MG63 (cell line): Measurements from ENCODE around the gene SNRPD3. TPM values are rescaled to one million over a fixed set of nuclear protein-coding genes. Genes with fewer than 3 reads are reported as not detected.

ENCODE experiments used
- DNase-seq: peaks from one replicate; pipeline ENCODE4 v3.0.0-alpha.2; 2020
- H3K27me3 ChIP-seq: fragments of 250-450 bp; sonication (Bioruptor Pico); 2 replicates; pipeline ENCODE4 v1.5.1; 2020; ENCODE audit warnings: mild to moderate bottlenecking, moderate library complexity
- H3K36me3 ChIP-seq: fragments of 250-450 bp; sonication (Bioruptor Pico); 2 replicates; pipeline ENCODE4 v1.5.1; 2020; ENCODE audit warnings: mild to moderate bottlenecking, moderate library complexity
- H3K4me3 ChIP-seq: fragments of 250-450 bp; sonication (Bioruptor Pico); 2 replicates; pipeline ENCODE4 v1.5.1; 2020; ENCODE audit warnings: mild to moderate bottlenecking, moderate library complexity
- H3K9me3 ChIP-seq: fragments of 250-450 bp; sonication (Bioruptor Pico); 2 replicates; pipeline ENCODE4 v1.5.1; 2020; ENCODE audit warnings: mild to moderate bottlenecking, moderate library complexity
- total RNA-seq: library from RNA; depleted of rRNA; stranded (reverse); fragments of >200 nt; shearing (Covaris generic); gene quantifications from 2 replicates; pipeline ENCODE4 v1.2.3, GENCODE V29; 2014; ENCODE audit warnings: low replicate concordance

SNRPD3 gene
- total RNA-seq, 1 experiment from 2014 or later, result 110 TPM

GRCh38 chr22:24553597-24554312 is 2.0 kb upstream of the SNRPD3 start:
- Histone ChIP-seq H3K27me3 (no peaks in the 10 kb centered on the region), H3K4me3 (peak overlapping the region; percentile 89), H3K9me3 (no peaks in the 10 kb centered on the region), H3K36me3 (peaks cover 29% of the 10 kb centered on the region)
- no peak for DNase-seq

GRCh38 chr22:24554313-24555164 is 1.3 kb upstream of the SNRPD3 start, which contains the start of gene GUCD1:
TSS of gene GUCD1 (minus strand) at chr22:24555138. CDS start at chr22:24554991, 147 bp downstream.
- DNase-seq, result peak; percentile 37
- peak within 1 kb of the TSS; percentile 89 for H3K4me3 ChIP-seq
- H3K9me3 ChIP-seq, result no peaks in the 10 kb centered on the region
- peaks cover 37% of the 10 kb centered on the region for H3K36me3 ChIP-seq
- H3K27me3 ChIP-seq, result no peaks in the 10 kb centered on the region

- DNase-seq, result no peak
- Histone ChIP-seq H3K4me3 (no peak overlapping the region), H3K36me3 (peaks cover 62% of the 10 kb centered on the region), H3K9me3 (no peaks in the 10 kb centered on the region), H3K27me3 (no peaks in the 10 kb centered on the region)
Observed at GRCh38 chr22:24559471-24559870, 3.7 kb downstream of the SNRPD3 start.

DNA sequence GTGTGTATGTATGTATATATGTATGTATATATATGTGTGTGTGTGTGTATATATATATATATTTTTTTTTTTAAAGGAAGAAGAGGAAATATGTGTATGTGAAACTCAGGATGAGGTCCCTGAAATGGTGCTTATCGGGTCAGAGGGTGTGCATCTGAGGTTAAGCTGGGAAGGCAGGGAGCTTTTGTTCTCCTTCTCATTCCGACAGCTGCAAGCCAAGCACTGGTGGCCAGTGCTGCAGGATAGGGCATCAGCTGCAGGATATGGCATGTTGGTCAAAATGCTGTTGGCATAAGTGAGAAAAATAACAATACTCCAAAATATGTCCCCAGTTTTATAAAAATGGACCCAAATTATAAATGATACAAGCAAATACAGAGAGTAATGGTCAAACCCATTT is 7.4 kb downstream of the SNRPD3 start:
- no peaks in the 10 kb centered on the region for H3K9me3 ChIP-seq

DNA sequence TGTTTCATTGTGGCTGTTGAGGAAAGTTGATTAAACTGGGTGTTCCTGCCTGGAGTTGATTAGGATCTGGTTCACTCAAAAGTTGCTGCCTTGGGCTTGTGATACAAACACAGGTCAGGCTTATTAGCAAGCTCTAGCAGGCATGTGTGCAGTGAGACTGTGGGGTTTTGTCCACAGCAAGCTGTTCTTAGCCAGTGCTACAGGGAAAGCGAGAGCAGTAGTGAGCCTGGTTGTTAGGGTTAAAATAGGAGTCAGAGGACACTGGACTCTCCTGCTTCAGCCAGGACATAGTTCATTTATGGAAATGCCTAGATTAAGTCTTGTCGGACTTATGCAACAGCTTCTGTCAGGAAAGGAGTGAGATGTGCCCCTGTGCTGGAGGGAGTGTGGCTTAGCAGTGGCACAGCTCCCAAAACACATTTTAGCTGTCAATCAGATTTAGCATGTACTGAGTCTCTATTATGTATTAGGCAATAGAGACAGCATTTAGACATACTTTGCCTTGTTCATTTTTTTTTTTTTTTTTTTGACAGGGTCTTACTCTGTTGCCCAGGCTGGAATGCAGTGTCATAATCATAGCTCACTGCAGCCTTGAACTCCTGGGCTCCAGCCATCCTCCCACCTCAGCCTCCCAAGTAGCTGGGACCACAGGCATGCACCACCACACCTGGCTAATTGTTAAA is 8.7 kb downstream of the SNRPD3 start:
- no peaks in the 10 kb centered on the region for H3K9me3 ChIP-seq
- no peaks in the 10 kb centered on the region for H3K27me3 ChIP-seq
- no peak for DNase-seq
- peaks cover 70% of the 10 kb centered on the region for H3K36me3 ChIP-seq
- H3K4me3 ChIP-seq, result no peak overlapping the region

More for the DNA sequence above, 7.4 kb downstream of the SNRPD3 start:
- Histone ChIP-seq H3K36me3 (peaks cover 72% of the 10 kb centered on the region), H3K4me3 (no peak overlapping the region), H3K27me3 (no peaks in the 10 kb centered on the region)
- no peak for DNase-seq

DNA sequence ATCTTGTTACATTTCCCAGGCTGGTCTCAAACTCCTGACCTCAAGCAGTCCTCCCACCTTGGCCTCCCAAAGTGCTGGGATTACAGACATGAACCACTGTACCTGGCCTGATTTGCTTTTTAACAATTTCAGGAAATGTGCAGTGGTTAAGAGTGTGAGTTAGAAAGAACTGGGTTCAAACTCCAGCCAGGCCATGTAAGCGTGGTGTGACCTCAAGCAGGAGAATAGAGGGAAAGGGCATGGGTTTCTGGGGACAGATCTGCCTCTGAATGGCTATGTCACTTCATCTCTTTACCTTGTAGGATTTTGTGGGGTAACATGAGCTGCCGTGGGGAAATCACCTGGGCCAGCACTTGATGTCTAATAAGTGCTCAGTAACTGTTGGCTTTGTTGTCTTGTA is 9.3 kb downstream of the SNRPD3 start:
- H3K36me3 ChIP-seq, result peaks cover 73% of the 10 kb centered on the region
- no peaks in the 10 kb centered on the region for H3K27me3 ChIP-seq
- no peaks in the 10 kb centered on the region for H3K9me3 ChIP-seq
- DNase-seq, result no peak
- no peak overlapping the region for H3K4me3 ChIP-seq

DNA sequence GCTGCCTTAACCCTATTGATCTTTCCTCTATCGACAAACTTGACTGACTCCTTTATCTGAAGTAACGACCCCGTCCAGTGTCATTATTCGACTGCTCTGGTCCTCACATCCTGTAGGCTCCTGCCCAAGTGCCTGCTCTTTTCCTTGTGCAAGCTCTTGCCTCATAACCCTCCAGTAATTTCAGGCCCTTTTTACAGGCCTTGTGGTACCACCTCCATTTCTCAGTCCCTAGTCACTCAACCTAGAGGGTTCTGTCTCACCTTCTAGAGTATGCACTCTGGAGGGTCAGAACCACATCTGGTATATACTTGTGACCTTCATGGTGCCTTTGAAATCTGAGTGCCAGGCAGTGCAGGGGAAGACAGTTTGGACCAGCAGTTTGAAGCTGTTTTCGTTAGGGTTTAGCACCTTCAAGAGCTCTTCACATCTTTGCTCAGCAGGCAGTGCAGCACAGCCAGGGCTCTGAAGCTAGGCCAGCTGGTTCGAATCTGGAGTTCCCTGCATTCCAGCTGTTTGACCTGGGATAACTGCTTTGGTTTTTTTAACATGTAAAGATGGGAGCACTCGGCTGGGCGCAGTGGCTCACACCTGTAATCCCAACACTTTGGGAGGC is 11.2 kb downstream of the SNRPD3 start:
- H3K9me3 ChIP-seq, result no peaks in the 10 kb centered on the region
- DNase-seq, result no peak
- no peaks in the 10 kb centered on the region for H3K27me3 ChIP-seq
- H3K4me3 ChIP-seq, result no peak overlapping the region
- peaks cover 78% of the 10 kb centered on the region for H3K36me3 ChIP-seq

- no peak for DNase-seq
- Histone ChIP-seq H3K36me3 (peaks cover 78% of the 10 kb centered on the region), H3K4me3 (no peak overlapping the region), H3K27me3 (no peaks in the 10 kb centered on the region), H3K9me3 (no peaks in the 10 kb centered on the region)
Observed at GRCh38 chr22:24567668-24568067, 11.9 kb downstream of the SNRPD3 start.

DNA sequence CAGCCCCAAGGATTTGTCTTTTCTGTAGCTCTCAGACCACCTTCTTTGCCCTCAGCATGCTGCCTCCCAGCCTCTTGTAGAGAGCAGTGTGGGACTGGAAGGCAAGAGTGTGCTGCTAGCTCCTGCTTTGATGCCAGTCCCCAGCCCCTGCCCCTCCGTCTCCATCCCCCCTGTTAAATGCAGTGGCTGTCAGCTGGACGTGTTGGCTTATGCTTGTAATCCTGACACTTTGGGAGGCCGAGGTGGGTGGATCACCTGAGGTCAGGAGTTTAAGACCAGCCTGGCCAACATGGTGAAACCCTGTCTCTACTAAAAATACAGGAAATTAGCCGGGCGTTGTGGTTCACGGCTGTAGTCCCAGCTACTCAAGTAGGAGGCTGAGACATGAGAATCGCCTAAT is 15.5 kb downstream of the SNRPD3 start:
- DNase-seq, result no peak
- H3K36me3 ChIP-seq, result peaks cover 71% of the 10 kb centered on the region
- no peaks in the 10 kb centered on the region for H3K9me3 ChIP-seq
- no peak overlapping the region for H3K4me3 ChIP-seq
- no peaks in the 10 kb centered on the region for H3K27me3 ChIP-seq

DNA sequence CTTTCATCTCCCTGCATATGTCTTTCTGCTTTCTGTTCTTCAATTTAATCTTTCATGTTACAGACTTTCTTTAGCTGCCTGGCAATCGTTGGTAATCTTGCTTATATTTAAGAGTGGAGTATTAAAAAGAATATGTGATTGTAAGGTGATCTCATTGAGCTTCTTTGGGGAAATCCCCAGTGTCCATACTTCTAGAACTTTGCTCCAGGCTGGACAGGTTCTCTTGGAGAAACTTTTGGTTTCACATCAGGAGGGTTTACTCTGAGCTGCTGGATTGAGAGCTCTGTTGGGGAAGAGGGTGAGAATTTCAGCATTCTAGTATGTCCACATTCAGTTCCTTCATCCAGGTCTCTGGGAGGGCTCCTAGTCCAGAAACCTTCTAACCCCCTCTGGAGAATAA is 21.0 kb downstream of the SNRPD3 start:
- H3K4me3 ChIP-seq, result no peak overlapping the region
- no peak for DNase-seq
- H3K9me3 ChIP-seq, result no peaks in the 10 kb centered on the region
- H3K36me3 ChIP-seq, result peaks cover 48% of the 10 kb centered on the region
- H3K27me3 ChIP-seq, result no peaks in the 10 kb centered on the region

- Histone ChIP-seq H3K9me3 (no peaks in the 10 kb centered on the region), H3K27me3 (no peaks in the 10 kb centered on the region), H3K36me3 (peaks cover 30% of the 10 kb centered on the region), H3K4me3 (no peak overlapping the region)
- DNase-seq, result no peak
Observed at GRCh38 chr22:24578355-24579257, 22.8 kb downstream of the SNRPD3 start.

- Histone ChIP-seq H3K4me3 (no peak overlapping the region), H3K27me3 (no peaks in the 10 kb centered on the region), H3K9me3 (no peaks in the 10 kb centered on the region), H3K36me3 (peaks cover 29% of the 10 kb centered on the region)
- no peak for DNase-seq
Observed at GRCh38 chr22:24579258-24579601, 23.4 kb downstream of the SNRPD3 start.

DNA sequence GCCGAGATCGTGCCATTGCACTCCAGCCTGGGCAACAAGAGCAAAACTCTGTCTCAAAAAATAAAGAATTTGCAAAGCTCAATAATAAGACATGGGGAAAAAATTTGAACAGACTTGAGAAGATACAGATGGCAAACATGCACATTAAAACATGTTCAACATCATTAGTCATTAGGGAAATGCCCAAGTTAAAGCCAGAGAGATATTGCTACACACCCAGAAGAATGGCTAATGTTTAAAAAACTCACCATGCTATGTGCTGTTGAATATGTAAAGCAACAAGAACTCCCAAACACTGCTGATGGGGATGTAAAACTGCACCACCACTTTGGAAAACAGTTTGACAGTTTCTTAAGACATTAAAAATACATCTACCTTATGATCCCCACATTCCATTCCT is 24.5 kb downstream of the SNRPD3 start:
- H3K27me3 ChIP-seq, result no peaks in the 10 kb centered on the region
- peaks cover 21% of the 10 kb centered on the region for H3K36me3 ChIP-seq
- no peak for DNase-seq
- no peak overlapping the region for H3K4me3 ChIP-seq
- H3K9me3 ChIP-seq, result no peaks in the 10 kb centered on the region

GRCh38 chr22:24582056-24582814 is 26.4 kb downstream of the SNRPD3 start:
- peaks cover 13% of the 10 kb centered on the region for H3K36me3 ChIP-seq

More at GRCh38 chr22:24582056-24582814, 26.4 kb downstream of the SNRPD3 start:
- no peak for DNase-seq
- Histone ChIP-seq H3K4me3 (no peak overlapping the region), H3K27me3 (no peaks in the 10 kb centered on the region), H3K9me3 (no peaks in the 10 kb centered on the region)
